ENCODE measurements around the gene CHRNA7. TPM values are rescaled to one million over a fixed set of nuclear protein-coding genes. Genes with fewer than 3 reads are reported as not detected.
"Not testable (repeated sequence)": the region's sequence is repeated elsewhere in the genome, so short reads cannot be mapped to it uniquely, and the experiment has no call there.

CHRNA7 gene
- total RNA-seq, 2 donors from 2014 or later, result 3.9 to 5.2 TPM

DNA sequence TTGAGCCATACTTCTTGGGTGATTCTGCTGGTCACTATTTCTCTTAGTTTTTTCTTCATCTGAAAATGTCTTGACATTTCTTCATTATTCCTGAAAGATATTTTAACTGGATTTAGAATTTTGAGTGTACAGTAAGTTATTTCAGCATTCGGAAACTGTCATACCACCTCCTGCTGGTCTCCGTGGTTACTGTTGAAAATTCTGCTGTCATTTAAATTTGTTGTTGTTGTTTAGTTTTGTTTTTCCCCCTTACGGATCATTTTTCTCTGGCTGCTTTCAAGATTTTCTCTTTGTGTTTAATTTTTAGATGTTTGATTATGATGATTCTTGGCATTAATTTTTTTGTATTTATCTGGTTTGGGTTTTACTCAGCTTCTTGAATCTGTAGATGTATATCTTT lies 100.5 kb downstream of the CHRNA7 start:
- H3K4me3 ChIP-seq, result no peak overlapping the region
- intact Hi-C loops (cut with DNase I), result no loop called here
- no peak for DNase-seq
- H3K27me3 ChIP-seq, result no peaks in the 10 kb centered on the region
- TF ChIP-seq, protein P1, sequence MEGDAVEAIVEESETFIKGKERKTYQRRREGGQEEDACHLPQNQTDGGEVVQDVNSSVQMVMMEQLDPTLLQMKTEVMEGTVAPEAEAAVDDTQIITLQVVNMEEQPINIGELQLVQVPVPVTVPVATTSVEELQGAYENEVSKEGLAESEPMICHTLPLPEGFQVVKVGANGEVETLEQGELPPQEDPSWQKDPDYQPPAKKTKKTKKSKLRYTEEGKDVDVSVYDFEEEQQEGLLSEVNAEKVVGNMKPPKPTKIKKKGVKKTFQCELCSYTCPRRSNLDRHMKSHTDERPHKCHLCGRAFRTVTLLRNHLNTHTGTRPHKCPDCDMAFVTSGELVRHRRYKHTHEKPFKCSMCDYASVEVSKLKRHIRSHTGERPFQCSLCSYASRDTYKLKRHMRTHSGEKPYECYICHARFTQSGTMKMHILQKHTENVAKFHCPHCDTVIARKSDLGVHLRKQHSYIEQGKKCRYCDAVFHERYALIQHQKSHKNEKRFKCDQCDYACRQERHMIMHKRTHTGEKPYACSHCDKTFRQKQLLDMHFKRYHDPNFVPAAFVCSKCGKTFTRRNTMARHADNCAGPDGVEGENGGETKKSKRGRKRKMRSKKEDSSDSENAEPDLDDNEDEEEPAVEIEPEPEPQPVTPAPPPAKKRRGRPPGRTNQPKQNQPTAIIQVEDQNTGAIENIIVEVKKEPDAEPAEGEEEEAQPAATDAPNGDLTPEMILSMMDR (IDR thresholded peaks at IDR 0.05), result no peak
- no peak overlapping the region for H3K27ac ChIP-seq
- H3K9me3 ChIP-seq, result no peaks in the 10 kb centered on the region
- H3K4me1 ChIP-seq, result no peaks in the 10 kb centered on the region
- no peak overlapping the region for H3K9ac ChIP-seq (ENCODE audit: low read depth in 2 of 2, low read length in 2 of 2)
- no peaks in the 10 kb centered on the region for H3K36me3 ChIP-seq

DNA sequence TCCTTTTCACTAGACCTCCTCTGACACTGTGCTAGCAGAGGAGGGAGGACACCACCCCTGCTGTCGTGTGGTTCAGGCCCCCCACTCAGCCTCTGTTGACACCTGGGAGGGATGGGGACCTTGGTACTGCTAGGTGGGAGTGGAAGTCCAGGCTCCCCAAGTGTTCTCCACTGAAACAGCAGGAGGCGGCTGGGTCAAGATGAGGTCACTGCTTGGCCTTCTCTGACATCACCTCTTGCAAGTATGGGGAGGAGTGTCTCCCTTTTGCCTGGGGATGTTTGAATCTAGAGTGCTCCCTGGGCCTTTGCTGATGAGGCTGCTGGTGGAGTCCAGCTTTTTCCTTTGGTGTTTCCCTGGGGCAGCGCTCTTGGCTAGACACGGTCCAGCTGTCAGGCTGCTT lies 101.5 kb downstream of the CHRNA7 start:
- H3K9me3 ChIP-seq, result no peaks in the 10 kb centered on the region
- TF ChIP-seq, protein P1 (IDR thresholded peaks at IDR 0.05), result no peak
- no peaks in the 10 kb centered on the region for H3K27me3 ChIP-seq
- H3K9ac ChIP-seq (ENCODE audit: low read depth in 2 of 2, low read length in 2 of 2), result no peak overlapping the region
- no peak overlapping the region for H3K27ac ChIP-seq
- DNase-seq, result no peak
- no peaks in the 10 kb centered on the region for H3K36me3 ChIP-seq
- no peak overlapping the region for H3K4me3 ChIP-seq
- H3K4me1 ChIP-seq, result no peaks in the 10 kb centered on the region
- intact Hi-C loops (cut with DNase I), result no loop called here

DNA sequence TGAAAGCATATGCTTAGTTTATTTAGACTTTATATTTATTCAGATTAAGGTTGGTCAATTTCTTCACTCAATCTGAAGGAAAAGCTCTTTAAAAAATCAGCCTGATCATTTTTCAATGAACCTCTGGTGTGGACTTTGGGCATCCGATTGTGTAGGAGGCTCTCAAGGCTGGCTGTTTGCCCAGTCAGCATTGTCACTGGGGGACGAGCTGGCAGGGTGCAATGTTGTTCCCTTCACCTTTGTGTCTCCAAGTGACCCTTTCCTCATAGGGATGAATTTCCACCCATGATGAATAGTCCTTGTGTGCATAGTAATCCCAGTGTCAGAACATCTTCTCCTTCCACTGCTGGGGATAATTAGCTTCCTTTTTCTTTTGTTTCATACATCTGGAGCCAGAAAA lies 102.5 kb downstream of the CHRNA7 start:
- H3K36me3 ChIP-seq, result no peaks in the 10 kb centered on the region
- no peaks in the 10 kb centered on the region for H3K4me1 ChIP-seq
- intact Hi-C loops (cut with DNase I), result no loop called here
- TF ChIP-seq, protein P1 (IDR thresholded peaks at IDR 0.05), result no peak
- no peak overlapping the region for H3K27ac ChIP-seq
- H3K4me3 ChIP-seq, result no peak overlapping the region
- H3K9ac ChIP-seq (ENCODE audit: low read depth in 2 of 2, low read length in 2 of 2), result no peak overlapping the region
- no peak for DNase-seq
- no peaks in the 10 kb centered on the region for H3K27me3 ChIP-seq
- H3K9me3 ChIP-seq, result no peaks in the 10 kb centered on the region

DNA sequence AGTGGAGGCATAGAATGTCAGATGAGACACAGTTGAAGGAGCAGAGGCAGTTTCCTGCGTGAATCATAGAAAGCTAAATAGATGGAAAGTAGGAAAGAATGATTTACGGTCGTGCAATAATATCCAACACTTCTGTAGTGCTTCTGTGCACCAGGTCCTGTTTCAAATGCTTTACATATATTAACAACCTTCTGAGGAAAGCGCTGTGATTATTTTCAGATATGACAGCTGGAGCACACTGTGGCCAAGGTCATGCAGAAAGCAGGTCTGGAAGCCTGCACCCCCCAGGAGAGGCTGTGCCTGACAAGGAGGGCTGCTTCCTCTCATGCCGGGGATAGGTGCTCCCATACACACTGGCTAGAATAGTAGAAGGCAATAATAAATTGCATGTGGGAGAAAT lies 104.5 kb downstream of the CHRNA7 start:
- intact Hi-C loops (cut with DNase I), result no loop called here
- H3K9ac ChIP-seq (ENCODE audit: low read depth in 2 of 2, low read length in 2 of 2), result no peak overlapping the region
- H3K4me3 ChIP-seq, result no peak overlapping the region
- no peak for DNase-seq
- H3K9me3 ChIP-seq, result no peaks in the 10 kb centered on the region
- H3K27me3 ChIP-seq, result no peaks in the 10 kb centered on the region
- TF ChIP-seq, protein P1 (IDR thresholded peaks at IDR 0.05), result no peak
- H3K4me1 ChIP-seq, result no peaks in the 10 kb centered on the region
- no peak overlapping the region for H3K27ac ChIP-seq
- H3K36me3 ChIP-seq, result no peaks in the 10 kb centered on the region

DNA sequence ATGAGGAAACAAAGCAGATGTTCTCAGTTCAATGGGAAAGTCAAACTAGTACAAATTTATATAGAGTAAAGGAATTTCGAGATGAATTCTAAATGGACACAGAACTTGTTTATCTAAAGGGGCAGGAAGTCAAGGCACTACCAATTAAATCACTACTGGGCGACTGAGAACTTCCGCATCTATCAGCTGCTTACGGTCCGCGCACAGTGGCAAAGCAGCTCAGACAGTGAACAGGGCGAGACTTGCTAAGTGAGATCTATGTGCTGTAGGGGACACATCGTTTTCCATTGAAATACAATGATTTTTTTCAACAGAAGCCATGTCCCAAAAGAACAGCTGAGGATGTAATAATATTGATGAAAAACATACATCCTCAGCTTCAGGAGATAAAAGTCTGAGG lies 105.0 kb downstream of the CHRNA7 start:
- no peaks in the 10 kb centered on the region for H3K4me1 ChIP-seq
- H3K36me3 ChIP-seq, result no peaks in the 10 kb centered on the region
- intact Hi-C loops (cut with DNase I), result no loop called here
- H3K9me3 ChIP-seq, result no peaks in the 10 kb centered on the region
- DNase-seq, result no peak
- TF ChIP-seq, protein P1 (IDR thresholded peaks at IDR 0.05), result no peak
- no peaks in the 10 kb centered on the region for H3K27me3 ChIP-seq
- no peak overlapping the region for H3K27ac ChIP-seq
- H3K9ac ChIP-seq (ENCODE audit: low read depth in 2 of 2, low read length in 2 of 2), result no peak overlapping the region
- no peak overlapping the region for H3K4me3 ChIP-seq

DNA sequence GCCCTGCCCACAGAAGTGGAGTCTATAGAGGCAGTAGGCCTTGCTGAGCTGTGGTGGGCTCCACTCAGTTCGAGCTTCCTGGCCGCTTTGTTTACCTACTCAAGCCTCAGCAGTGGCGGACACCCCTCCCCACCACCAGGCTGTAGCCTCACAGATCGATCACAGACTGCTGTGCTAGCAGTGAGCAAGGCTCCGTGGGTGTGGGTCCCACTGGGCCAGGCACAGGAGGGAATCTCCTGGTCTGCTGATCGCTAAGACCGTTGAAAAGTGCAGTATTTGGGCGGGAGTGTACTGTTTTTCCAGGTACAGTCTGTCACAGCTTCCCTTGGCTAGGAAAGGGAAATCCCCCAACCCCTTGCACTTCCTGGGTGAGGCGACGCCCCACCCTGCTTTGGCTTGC lies 115.2 kb downstream of the CHRNA7 start:
- H3K36me3 ChIP-seq; H3K27ac ChIP-seq; H3K27me3 ChIP-seq; H3K9me3 ChIP-seq; H3K9ac ChIP-seq (ENCODE audit: low read depth in 2 of 2, low read length in 2 of 2); intact Hi-C loops (cut with DNase I); H3K4me3 ChIP-seq; DNase-seq; H3K4me1 ChIP-seq: not testable (repeated sequence)

Measured in colonic mucosa (tissue), 4 donors.